ENCODE measurements around the gene SYT6. TPM values are rescaled to one million over a fixed set of nuclear protein-coding genes. Genes with fewer than 3 reads are reported as not detected.
"Not testable (repeated sequence)": the region's sequence is repeated elsewhere in the genome, so short reads cannot be mapped to it uniquely, and the experiment has no call there.

Gene SYT6
- total RNA-seq, 2 experiments from 2014 or later: not detected

DNA sequence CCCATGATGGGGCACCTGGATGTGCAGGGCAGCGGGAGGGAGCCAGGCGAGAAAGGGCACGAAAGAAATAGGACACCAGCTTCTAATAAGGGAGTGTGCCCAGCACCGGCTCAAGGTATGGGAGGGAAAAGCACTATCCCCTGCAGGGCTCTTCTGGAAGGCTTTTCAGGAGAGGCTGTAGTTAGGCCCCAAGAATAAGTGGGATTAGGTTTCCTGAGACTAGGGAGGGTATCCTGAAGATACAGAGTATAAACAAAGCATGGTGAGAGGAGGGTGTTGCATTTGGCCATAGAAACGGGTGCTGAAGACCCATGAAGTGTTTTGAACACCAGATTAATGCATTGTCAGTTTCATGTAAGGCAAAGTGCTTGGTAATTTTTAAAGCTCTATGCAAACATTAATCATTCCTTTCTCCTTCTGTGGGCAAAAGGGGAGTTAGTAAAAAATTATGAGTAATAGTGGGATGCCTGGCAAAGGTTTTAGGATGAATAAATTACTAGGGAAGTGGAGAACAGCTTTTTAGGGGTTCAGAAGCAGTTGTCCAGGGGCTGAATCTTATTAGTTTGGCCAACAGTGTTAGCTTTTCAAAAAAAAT is 74.0 kb downstream of the SYT6 start:
- Mint-ChIP-seq H3K27ac (no peak overlapping the region), H3K36me3 (ENCODE audit: low read depth) (no peaks in the 10 kb centered on the region), H3K27me3 (peaks cover 10% of the 10 kb centered on the region), H3K4me1 (peaks cover 9% of the 10 kb centered on the region), H3K4me3 (no peak overlapping the region), H3K9me3 (no peaks in the 10 kb centered on the region)
- POLR2A ChIA-PET: no interaction called here
- CTCF ChIA-PET: interaction anchor here (1.0 kb wide), 1 partner anchor 17 kb away, joined by 3 read pairs; no protein-coding TSS in a partner anchor
- DNase-seq: no peak

DNA sequence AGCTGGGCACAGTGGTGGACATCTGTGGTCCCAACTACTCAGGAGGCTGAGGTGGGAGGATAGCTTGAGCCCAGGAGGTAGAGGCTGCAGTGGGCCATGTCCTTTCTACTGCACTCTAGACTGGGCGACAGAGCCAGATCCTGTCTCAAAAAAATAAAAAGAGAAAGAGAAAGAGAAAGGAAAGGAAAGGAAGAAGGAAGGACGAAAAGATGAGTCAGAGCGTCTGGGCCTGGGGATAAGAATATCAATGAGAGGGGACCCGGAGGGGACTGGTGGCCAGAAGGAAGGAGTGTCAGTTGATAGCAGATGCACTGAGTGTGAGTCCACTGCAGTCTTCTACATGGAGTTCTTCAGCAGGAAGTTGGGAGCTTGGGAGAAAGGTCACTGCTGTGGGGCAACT is 75.6 kb downstream of the SYT6 start:
- H3K4me1 Mint-ChIP-seq: peaks cover 9% of the 10 kb centered on the region
- peaks cover 3% of the 10 kb centered on the region for H3K27me3 Mint-ChIP-seq
- ChIA-PET CTCF (no interaction called here), POLR2A (no interaction called here)
- peaks cover 3% of the 10 kb centered on the region for H3K9me3 Mint-ChIP-seq
- no peak for DNase-seq
- no peak overlapping the region for H3K4me3 Mint-ChIP-seq
- H3K27ac Mint-ChIP-seq: no peak overlapping the region
- no peaks in the 10 kb centered on the region for H3K36me3 Mint-ChIP-seq (ENCODE audit: low read depth)

DNA sequence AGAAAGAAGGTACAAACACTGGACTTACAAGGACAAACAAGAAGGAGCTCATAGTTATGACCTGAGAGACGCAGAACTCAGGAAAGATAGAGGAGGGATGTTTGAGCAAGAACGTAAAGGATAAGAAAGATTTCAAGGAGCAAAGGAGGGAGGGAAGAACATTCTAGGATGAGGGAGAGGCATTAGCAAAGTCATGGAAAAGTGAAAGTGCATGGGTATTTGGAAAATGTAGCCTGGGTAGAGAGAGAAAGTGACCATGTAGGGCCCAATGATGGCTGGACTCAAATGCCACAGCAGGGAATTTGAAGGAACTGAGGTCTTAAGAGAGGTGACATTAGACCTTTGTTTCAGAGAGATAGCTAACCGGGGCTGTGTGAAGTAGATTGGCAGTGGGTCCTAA is 76.5 kb downstream of the SYT6 start:
- Mint-ChIP-seq H3K4me3 (no peak overlapping the region), H3K27me3 (peaks cover 2% of the 10 kb centered on the region), H3K4me1 (peaks cover 9% of the 10 kb centered on the region), H3K36me3 (ENCODE audit: low read depth) (peaks cover 4% of the 10 kb centered on the region), H3K27ac (no peak overlapping the region), H3K9me3 (peaks cover 9% of the 10 kb centered on the region)
- CTCF ChIA-PET: no interaction called here
- DNase-seq: no peak
- POLR2A ChIA-PET: no interaction called here

DNA sequence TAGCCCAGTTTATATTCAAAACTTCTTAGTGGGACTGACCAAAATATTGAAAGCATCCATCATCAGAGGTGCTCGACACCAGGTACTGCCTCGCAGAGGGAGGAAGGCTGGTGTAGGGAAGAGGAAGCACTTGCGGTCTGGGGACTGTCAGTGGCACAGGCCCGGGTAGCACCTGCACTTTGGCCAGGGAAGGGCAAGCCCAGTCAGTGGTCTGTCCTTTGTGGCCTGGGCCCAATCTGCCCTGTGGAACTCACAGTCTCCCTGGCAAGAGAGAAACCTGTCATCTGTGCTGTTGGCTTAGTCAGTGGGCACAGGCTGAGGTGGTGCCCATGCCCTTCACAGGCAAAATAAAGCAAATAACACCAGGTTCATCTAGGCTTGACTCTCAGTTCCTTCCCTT is 77.4 kb downstream of the SYT6 start:
- POLR2A ChIA-PET: no interaction called here
- Mint-ChIP-seq H3K27me3 (peaks cover 2% of the 10 kb centered on the region), H3K4me1 (peaks cover 9% of the 10 kb centered on the region), H3K9me3 (peaks cover 14% of the 10 kb centered on the region), H3K4me3 (no peak overlapping the region), H3K27ac (no peak overlapping the region), H3K36me3 (ENCODE audit: low read depth) (peaks cover 4% of the 10 kb centered on the region)
- no peak for DNase-seq
- CTCF ChIA-PET: no interaction called here

DNA sequence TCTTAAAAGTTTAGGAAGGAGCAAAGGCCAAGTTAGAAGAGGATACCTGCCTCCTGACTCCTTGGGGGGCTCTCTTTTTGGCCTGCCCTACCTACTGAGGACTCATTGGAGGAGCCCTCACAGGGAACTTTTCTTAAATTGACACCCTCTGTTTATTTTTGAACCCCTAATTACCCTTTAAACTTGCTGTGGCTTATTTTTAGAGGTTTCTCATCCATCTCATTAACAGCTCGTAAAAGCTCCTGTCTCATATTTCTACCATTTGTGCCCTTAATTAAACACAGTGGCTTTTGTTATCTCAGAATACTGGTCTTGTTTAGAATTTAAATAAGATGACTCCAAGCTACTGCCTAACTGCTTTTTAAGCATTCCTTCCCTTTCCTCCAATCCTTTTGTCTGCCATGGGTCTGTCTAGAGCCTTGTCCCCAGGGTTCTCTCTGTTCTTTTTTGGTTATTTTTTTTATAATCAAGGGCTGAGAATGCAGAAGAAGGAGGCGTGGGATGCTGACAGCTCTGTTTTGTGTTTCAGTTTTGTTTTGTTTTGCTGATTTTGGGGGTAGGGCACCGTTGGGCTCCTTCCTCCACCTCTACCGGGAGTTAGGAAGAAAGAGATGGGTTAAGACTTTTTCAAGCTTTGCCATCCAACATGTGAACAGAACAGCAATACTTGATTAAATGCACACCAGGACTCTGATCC is 78.0 kb downstream of the SYT6 start:
- H3K27me3 Mint-ChIP-seq: peaks cover 2% of the 10 kb centered on the region
- H3K4me1 Mint-ChIP-seq: peaks cover 9% of the 10 kb centered on the region
- no peak overlapping the region for H3K4me3 Mint-ChIP-seq
- ChIA-PET POLR2A (no interaction called here), CTCF (no interaction called here)
- DNase-seq: no peak
- peaks cover 4% of the 10 kb centered on the region for H3K36me3 Mint-ChIP-seq (ENCODE audit: low read depth)
- no peak overlapping the region for H3K27ac Mint-ChIP-seq
- H3K9me3 Mint-ChIP-seq: peaks cover 14% of the 10 kb centered on the region

DNA sequence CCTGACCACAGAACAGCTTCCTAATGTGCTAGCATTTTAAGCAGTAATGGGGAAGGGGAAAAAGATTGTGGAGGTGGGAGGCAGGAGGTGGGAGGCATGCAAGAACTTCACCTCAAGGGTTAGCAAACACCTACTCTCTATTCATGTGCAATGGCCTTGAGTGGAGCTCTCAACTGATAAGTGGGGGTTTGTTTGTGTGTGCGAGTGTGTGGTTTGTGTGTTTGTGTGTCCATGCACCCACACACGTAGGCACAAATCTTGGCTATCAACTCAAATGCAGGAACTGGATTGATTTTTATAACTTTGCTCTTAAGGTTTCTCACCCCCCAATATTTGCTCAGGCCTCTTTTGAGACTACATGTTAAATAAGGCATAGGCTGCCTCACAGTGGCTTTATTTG is 78.6 kb downstream of the SYT6 start:
- Mint-ChIP-seq H3K27ac (no peak overlapping the region), H3K36me3 (ENCODE audit: low read depth) (peaks cover 4% of the 10 kb centered on the region), H3K9me3 (peaks cover 15% of the 10 kb centered on the region), H3K4me3 (no peak overlapping the region), H3K4me1 (peaks cover 9% of the 10 kb centered on the region), H3K27me3 (peaks cover 2% of the 10 kb centered on the region)
- ChIA-PET POLR2A (no interaction called here), CTCF (no interaction called here)
- no peak for DNase-seq

DNA sequence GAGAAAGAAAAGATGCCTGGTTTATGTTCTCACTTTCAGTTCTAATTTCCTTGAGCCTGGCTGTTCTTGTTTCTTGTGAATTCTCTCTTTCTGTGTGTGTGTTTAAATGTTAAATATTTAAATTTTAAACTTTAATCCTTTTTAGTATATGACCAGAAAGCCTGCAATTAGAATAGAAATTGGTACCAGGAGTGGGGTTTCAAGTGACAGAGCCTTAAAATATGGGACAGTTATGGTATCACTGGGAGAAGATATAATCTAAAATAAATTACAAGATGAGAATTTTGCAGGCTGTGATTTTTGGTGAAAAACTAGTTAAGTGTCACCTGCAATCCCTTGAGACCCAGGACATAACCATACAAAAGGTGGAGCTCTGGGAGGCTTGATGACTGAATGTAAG is 81.4 kb downstream of the SYT6 start:
- peaks cover 19% of the 10 kb centered on the region for H3K9me3 Mint-ChIP-seq
- DNase-seq: no peak
- CTCF ChIA-PET: no interaction called here

DNA sequence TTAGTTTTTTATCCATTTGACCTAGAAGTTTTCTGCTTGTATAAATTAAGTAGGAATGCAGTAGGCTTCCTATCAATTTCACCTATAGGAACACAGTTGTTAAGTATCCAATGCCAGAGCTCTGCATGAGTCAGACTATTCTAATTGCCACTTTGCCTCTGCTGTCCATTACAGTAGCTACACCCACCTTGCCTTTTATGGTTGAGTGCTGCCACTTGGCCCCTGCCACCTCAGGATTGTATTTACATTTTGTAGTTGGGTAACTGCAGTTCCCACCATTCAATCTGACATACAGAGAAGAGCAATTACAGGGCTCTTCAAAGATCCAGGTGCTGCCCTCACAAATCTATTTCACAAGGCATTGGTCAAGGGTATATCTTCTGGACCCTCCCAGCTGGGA is 83.9 kb downstream of the SYT6 start:
- H3K4me1 Mint-ChIP-seq; CTCF ChIA-PET; POLR2A ChIA-PET; H3K27ac Mint-ChIP-seq; DNase-seq; H3K36me3 Mint-ChIP-seq (ENCODE audit: low read depth); H3K4me3 Mint-ChIP-seq; H3K27me3 Mint-ChIP-seq: not testable (repeated sequence)
- H3K9me3 Mint-ChIP-seq: peaks cover 19% of the 10 kb centered on the region

More for the DNA sequence above, 81.4 kb downstream of the SYT6 start:
- POLR2A ChIA-PET: no interaction called here
- peaks cover 4% of the 10 kb centered on the region for H3K36me3 Mint-ChIP-seq (ENCODE audit: low read depth)
- H3K27ac Mint-ChIP-seq: no peak overlapping the region
- peaks cover 6% of the 10 kb centered on the region for H3K4me1 Mint-ChIP-seq
- peaks cover 2% of the 10 kb centered on the region for H3K27me3 Mint-ChIP-seq
- no peak overlapping the region for H3K4me3 Mint-ChIP-seq

DNA sequence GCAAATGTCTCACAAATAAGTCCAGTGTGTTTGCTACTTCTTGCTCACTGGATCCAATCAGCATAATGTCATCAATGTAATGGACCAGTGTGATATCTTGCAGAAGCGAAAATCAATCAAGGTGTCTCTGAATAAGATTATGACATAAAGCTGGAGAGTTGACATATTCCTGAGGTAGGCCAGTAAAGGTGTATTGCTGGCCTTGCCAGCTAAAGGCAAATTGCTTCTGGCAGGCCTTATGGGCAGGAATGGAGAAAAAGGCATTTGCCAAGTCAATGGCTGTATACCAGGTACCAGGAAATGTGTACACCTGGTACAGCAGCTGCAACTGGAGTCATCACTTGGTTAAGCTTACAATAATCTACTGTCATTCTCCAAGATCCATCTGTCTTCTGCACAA is 85.0 kb downstream of the SYT6 start:
- H3K27ac Mint-ChIP-seq; H3K36me3 Mint-ChIP-seq (ENCODE audit: low read depth); H3K4me3 Mint-ChIP-seq; DNase-seq; H3K27me3 Mint-ChIP-seq; POLR2A ChIA-PET; H3K4me1 Mint-ChIP-seq: not testable (repeated sequence)
- CTCF ChIA-PET: interaction anchor here (0.8 kb wide), 1 partner anchor 12 kb away, joined by 3 read pairs; no protein-coding TSS in a partner anchor
- H3K9me3 Mint-ChIP-seq: peaks cover 19% of the 10 kb centered on the region

DNA sequence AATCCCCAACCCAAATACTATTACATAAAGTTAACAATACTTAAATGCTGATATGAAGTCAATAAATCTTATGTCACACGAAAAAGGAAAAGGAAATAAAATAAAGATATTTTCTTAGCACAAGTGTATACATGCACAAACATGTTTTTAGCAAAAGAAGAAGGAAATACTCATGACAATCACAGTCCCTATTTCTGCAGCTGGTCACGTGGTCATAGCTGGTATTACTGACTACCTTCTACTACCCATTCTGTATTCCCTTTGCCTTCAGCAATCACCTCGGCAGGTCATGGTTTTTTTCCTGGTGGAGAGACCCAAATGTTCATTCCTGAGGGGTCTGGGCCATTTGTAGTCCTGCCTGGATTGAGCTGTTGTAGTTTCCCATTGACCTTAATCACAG is 88.0 kb downstream of the SYT6 start:
- POLR2A ChIA-PET: not testable (repeated sequence)

DNA sequence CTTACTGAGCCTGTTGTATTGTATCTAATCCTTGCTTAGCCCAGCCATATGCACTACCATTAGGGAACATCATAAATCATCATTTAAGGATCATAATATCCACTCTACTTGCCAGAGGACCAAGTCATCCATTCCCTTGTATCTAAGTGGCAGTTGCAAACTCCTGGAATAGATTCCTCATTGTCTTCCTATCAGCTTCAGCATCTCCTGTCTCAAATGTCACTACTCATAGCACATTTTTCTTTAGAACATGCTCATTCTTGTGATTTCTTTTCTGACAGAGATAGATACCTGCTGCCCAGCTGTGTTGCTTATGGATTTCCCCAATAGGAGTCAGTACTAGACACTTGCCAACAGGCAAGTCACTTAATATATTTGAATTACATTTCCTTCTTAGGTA is 90.1 kb downstream of the SYT6 start:
- Mint-ChIP-seq H3K27ac (no peak overlapping the region), H3K4me1 (no peaks in the 10 kb centered on the region), H3K36me3 (ENCODE audit: low read depth) (no peaks in the 10 kb centered on the region), H3K9me3 (peaks cover 9% of the 10 kb centered on the region), H3K27me3 (peaks cover 1% of the 10 kb centered on the region), H3K4me3 (no peak overlapping the region)
- ChIA-PET CTCF (interaction anchor here (1.1 kb wide), 1 partner anchor 10 kb away, joined by 3 read pairs; no protein-coding TSS in a partner anchor), POLR2A (no interaction called here)
- no peak for DNase-seq

More for the DNA sequence above, 88.0 kb downstream of the SYT6 start:
- H3K27me3 Mint-ChIP-seq; H3K4me3 Mint-ChIP-seq; H3K4me1 Mint-ChIP-seq; DNase-seq; H3K9me3 Mint-ChIP-seq; H3K36me3 Mint-ChIP-seq (ENCODE audit: low read depth); CTCF ChIA-PET; H3K27ac Mint-ChIP-seq: not testable (repeated sequence)

DNA sequence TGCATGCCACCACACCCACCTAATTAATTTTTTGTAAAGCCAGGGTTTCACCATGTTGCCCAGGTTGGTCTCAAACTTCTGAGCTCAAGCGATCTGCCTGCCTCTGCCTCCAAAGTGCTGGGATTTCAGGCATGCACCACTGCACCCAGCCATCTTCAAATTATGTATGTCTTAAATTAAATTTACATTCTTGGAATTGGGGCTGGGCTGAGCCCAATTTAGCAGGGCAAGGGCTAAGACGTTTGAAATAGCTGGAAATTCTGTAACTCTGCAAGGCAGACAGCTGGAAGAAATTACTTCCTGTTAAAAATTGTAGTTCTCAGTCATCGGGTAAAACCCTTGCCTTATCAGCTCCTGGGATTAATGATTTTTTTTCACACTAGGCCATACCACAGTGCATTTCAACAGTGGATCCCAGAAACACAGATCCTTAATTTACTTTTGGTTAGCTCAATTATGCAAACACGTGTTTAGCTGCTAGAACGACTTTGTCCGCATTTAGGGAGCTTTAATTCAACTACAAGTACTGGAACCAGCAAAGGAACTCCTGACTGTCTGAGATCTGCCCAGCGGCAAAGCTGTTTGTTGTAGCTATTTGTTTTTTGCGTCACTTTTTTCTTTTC is 91.1 kb downstream of the SYT6 start:
- Mint-ChIP-seq H3K36me3 (ENCODE audit: low read depth) (no peaks in the 10 kb centered on the region), H3K4me3 (no peak overlapping the region), H3K9me3 (peaks cover 9% of the 10 kb centered on the region), H3K27ac (no peak overlapping the region), H3K4me1 (no peaks in the 10 kb centered on the region), H3K27me3 (peaks cover 1% of the 10 kb centered on the region)
- DNase-seq: no peak
- POLR2A ChIA-PET: no interaction called here
- CTCF ChIA-PET: interaction anchor here (1.2 kb wide), 1 partner anchor 55 kb away, joined by 3 read pairs; no protein-coding TSS in a partner anchor

DNA sequence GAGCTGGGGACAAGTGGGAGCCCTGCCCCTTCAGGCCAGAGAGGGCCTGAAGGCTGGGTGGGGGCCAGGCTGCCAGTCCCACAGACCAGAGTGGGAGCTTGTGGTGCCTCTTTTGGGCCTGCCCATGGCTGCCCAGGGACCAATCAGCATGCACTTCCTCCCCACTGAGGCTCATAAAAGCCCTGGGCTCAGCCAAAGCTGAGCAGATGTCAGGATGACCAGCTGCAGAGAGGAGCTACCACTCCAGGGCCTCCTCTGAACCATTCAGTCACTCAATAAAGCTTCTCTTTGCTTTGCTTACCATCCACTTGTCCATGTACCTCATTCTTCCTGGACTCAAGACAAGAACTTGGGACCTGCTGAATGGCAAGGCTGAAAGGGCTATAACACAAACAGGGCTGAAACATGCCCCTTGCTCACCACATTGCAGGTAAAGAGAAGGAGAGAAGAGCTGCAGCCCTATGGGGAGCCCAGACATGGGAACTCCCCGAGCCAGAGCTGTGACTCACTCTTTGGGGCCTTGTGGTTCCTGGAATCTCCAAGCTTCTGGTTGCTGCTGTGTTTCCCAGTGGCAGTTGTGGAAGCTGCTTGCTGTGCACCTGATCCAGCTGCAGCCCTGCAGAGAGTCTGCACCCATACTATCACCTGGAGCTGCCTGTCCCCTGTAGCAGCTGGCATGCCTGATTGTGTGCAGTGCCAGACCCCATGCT is 92.4 kb downstream of the SYT6 start:
- no peaks in the 10 kb centered on the region for H3K4me1 Mint-ChIP-seq
- no peaks in the 10 kb centered on the region for H3K36me3 Mint-ChIP-seq (ENCODE audit: low read depth)
- H3K9me3 Mint-ChIP-seq: peaks cover 9% of the 10 kb centered on the region
- DNase-seq: no peak
- ChIA-PET CTCF (interaction anchor here (1.2 to 1.5 kb wide), 2 partner anchors 23 to 56 kb away, joined by 3 to 4 read pairs; no protein-coding TSS in a partner anchor), POLR2A (no interaction called here)
- H3K4me3 Mint-ChIP-seq: no peak overlapping the region
- H3K27ac Mint-ChIP-seq: no peak overlapping the region
- peaks cover 1% of the 10 kb centered on the region for H3K27me3 Mint-ChIP-seq
